GM18507 (cell line): ENCODE measurements around the gene PIK3CB.
A peak's percentile ranks its signal among the peaks of the same experiment; 100 is the strongest.
"Not testable (repeated sequence)": the region's sequence is repeated elsewhere in the genome, so short reads cannot be mapped to it uniquely, and the experiment has no call there.

ENCODE experiments used
- DNase-seq: peaks from one replicate; pipeline ENCODE4 v3.0.0; 2011; ENCODE audit warnings: low read depth; ENCODE audit not compliant: insufficient read length; ENCODE audit errors: extremely low spot score
- FAIRE-seq: peaks from 2 replicates; lab custom pipeline; 2011; peaks lifted over from hg19 to GRCh38; lab: Jason Lieb, UNC

Gene PIK3CB

DNA sequence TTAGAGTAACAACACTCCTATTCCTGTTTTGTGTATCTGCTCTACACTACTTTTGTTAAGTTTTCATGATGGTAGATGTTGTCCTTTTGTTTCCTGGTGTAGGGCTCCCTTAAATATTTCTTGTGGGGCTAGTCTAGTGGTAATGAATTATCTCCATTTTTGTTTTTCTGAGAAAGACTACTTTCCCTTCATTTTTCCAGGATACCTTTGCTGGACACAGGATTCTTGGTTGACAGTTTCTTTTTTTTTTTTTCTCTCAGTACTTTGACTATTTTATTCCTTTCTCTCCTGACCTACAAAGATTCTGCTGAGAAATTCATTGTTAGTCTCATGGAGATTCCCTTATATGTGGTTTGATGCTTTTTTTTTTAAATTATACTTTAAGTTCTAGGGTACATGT is 188.2 kb downstream of the PIK3CB start:
- DNase-seq (no peak), FAIRE-seq (no peak)

DNA sequence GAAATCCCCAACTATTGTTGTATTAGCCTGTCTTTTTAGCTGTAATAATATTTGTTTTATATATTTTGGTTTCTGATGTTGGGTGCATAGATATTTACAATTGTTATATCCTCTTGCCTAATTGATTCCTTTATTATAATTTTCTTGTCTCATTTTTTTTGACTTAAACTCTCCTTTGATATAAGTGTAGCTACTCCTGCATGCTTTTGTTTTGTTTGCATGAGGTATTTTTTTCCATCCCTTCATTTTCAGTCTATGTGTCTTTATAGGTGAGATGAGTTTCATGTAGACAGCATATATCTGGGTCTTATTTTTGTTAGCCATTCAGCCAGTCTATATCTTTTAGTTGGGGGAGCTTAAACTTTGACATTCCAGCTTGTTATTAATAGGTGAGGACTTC is 188.7 kb downstream of the PIK3CB start:
- FAIRE-seq (no peak), DNase-seq (no peak)

DNA sequence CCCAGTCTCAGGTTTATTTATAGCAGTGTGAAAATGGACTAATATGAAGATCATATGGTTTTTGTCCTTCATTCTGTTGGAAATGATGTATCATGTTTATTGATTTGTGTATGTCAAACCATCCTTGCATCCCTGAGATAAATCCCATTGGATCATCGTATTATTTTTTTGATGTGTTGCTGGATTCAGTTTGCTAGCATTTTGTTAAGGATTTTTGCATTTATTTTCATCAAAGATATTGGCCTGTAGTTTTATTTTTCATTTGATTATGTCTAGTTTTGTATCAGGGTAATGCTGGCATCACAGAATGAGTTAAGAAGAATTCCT is 191.8 kb downstream of the PIK3CB start:
- no peak for DNase-seq
- no peak for FAIRE-seq

DNA sequence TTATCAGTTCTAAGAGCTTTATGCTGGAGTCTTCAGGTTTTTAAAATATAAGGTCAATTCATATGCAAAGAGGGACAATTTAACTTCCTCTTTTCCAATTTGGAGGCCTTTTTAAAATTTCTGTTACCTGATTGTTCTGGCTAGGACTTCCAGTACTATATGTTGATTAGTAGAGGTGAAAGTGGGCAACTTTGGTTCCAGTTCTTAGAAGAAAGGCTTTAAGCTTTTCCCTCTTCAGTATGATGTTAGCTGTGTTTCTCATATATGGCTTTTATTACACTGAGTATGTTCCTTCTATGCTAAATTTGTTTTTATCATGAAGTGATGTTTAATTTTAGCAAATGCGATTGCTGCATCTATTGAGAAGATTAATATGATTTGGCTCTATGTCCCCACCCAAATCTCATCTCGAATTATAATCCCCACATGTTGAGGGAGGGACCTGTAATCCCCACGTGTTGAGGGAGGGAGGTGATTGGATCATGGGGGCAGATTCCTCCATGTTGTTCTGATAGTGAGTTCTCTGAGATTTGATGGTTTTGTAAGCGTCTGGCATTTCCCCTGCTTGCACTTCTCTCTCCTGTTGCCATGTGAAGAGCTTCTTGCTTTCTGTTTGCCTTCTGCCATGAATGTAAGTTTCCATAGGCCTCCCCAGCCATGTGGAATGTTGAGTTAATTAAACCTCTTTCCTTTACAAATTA is 192.4 kb downstream of the PIK3CB start:
- DNase-seq (no peak), FAIRE-seq (no peak)

DNA sequence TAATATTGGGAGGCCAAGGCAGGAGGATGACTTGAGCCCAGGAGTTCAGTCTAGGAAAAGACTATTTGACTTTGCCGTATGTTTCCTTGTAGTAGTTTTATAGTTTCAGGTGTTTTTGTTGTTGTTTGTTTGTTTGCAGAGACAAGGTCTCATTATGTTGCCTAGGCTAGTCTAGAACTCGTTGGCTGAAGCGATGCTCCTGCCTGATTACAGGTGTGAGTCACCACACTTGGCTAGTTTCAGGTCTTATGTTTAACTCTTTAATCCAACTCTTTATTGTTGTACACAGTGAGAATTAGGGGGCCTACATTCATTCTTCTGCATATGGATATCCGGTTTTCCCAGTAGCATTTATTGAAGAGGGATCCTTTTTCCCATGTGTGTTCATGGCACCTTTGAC is 194.2 kb downstream of the PIK3CB start:
- FAIRE-seq (no peak), DNase-seq (no peak)

DNA sequence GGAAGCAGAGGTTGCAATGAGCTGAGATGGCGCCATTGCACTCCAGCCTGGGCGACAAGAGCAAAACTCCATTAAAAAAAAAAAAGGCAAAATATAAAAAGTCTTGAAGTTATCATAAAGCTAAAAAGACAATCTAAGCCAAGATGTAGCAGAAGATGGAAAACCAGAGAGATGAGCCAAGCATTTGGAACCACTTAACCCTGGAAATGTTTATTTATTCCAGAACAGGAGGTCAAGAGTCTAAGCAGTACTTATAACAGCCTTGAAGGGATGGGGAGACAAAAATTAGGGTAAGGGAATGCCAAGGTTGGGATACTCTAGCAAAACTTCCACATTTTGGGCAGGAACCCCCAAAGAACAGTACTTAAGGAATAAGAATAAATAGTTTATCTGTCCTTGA is 196.1 kb downstream of the PIK3CB start:
- no peak for FAIRE-seq
- no peak for DNase-seq

DNA sequence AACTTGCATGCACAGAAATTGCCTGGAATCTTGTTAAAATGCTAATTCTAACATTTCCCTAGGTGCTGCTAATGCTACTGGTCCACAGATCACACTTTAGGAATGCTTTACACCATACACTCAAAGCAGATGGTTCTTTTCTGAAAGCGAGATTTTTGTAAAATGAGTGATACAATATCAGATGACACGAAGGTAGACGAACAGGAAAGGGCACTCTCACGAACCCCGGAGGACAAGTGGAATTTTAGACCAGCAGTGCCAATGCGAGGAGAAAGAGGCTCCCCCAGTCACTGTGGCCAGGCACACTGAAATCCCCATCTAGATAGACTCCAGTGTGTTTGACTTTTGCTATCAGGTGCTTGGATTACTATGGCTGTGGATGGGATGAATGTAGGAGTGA is 205.2 kb downstream of the PIK3CB start:
- DNase-seq (no peak), FAIRE-seq (no peak)

DNA sequence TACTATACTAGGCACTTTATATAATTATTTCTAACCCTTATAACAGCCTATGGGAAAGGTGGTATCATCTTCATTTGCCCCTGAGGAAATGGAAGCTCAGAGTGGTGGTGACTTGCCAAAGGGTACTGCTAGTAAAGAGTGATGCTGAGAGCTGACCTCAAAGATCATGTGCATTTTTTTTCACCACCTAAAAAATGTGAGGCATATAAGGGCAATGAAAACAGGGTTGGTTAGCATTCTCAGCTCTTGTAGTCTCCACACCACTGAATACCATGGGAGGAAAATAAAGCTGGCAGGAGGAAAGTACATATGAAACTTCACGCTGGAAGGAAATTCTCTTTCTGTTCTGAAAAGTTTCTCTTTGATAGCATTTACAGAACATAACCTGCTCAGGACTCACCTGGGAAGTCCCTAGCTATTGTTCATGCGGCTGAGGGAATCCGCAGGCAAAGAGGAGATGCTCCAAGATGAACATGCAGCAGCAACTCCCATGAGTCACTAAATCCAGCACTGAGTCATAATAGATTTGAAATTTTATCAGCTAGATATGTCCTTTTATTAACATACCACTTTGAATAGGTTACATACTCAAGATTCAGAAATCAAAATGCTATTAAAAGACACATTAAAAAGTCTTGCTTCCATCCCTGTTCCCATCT is 208.9 kb downstream of the PIK3CB start:
- no peak for FAIRE-seq
- DNase-seq = no peak

DNA sequence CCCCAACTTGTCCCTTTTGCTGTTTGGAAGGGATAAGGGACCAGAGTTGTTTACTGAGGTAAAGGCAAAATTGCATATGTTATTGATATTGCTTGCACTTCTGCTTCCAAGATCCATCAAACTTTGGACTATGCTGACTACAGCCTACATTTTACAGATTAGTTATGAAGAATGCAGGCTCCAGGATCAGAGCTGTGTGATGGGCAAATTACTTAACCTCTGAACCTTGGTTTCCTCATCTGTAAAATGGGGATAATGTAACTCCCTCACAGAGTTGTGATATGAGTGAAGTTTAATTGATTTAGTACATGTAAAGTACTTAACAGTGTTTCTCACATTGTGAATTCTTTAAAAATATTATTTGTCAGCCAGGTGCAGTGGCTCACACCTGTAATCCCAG is 210.2 kb downstream of the PIK3CB start:
- FAIRE-seq (no peak), DNase-seq (no peak)

DNA sequence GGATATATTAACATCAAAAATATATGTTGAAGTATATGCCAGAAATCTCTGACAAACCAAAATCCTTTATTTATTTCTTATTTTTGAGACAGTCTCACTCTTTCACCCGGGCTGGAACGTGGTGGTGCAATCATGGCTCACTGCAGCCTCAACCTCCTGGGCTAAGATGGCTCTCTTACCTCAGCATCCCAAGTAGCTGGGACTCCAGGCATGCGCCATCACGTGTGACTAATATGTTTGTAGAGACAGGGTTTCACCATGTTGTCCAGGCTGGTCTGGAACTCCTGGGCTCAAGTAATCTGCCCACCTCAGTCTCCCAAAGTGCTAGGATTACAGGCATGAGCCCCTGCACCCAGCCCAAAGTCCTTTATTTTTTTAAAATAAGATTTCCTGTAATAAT is 214.3 kb downstream of the PIK3CB start:
- FAIRE-seq (no peak), DNase-seq (no peak)

DNA sequence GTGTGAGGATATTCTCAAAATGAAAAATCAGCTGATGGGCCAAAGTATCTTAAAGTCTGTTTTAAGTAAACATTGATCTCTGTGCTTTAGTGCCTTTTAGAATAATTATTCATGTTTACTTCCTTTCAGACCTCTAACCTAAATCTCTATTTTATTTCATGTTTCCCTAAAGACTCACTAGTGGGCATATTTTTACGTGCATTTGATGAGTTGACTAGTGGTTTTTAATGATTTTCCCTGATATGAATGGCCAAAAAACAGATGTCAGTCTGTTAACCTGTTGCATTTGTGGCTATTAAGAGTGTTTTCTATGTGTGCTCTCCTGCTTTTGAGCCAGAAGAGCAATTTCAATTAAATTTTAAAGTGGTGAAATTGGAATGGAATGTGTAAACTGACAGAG is 219.3 kb downstream of the PIK3CB start:
- FAIRE-seq (no peak), DNase-seq (no peak)

DNA sequence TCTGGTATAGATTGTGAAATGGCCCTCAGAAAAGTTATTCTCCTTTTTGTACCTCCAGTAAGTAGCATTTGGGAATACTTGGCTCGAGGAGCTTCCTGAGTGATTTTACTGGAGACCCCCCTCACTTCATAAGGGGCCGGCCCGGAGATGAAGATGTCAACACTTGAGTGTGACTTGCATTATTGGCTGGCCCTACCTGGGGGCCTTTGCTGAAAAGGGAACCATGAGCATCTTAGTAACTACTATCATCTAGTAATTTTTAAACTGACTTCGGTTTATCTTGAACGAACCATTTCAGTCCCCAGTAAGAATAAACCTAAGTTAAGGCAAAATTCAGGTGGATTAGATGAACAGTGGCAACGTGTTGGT is 224.8 kb downstream of the PIK3CB start:
- DNase-seq (no peak), FAIRE-seq (no peak)

DNA sequence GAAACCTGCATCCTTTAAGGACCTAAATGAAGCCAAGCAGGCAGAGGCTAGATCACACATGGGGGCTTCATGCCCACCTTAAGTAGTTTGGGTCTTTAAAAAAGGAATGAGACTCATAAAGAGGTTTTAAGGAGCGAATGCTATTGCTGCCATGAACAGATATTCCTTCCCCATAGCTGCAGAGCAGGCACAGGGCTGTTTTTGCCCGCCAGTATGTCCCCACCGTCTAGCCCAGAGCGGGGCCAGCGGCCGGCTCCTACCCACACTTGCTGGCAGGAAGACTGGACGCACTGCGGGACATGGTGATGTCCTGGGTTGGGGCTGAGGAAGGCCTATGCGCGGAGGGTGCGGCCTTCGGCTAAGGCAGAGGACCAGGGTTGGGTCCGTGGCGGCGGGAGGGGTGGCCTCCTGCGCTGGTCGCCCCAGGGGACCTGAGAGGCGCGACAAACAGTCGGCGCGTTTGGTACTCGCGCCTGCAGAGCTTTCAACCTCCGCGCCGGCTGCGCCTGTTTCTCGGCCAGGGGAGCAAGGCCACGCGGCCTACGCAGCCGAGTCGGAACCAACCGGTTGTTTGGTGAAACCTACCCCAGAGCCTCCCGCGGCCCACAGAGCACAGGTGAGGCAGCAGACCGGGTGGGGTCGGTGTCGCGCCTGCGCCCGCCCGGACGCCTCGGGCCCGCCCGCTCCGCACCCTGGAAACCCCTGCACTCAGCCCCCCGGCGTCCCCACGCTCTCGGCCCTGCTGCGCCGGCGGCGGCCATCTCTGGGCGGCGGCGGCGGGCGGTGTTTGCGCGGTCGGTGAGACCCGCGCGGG is 226.2 kb downstream of the PIK3CB start, which contains the start of gene FAIM:
TSS of gene FAIM (plus strand) at position 450 of the 814 bp plus-strand sequence. CDS start 10,956 bp downstream, outside the sequence.
- FAIRE-seq (peak; percentile 60), DNase-seq (peak; percentile 53)

DNA sequence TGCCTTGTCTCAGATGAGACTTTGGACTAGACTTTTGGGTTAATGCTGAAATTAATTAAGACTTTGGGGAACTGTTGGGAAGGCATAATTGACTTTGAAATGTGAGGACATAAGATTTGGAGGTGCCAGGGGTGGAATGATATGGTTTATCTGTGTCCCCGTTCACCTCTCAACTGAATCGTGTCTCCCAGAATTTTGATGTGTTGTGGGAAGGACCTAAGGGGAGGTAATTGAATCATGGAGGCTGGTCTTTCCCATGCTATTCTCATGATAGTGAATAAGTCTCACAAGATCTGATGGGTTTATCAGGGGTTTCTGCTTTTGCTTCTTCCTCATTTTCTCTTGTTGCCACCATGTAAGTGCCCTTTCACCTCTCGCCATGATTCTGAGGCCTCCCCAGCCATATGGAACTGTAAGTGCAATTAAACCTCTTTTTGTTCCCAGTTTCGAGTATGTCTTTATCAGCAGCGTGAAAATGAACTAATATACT is 230.6 kb downstream of the PIK3CB start:
- not testable (repeated sequence) for DNase-seq, FAIRE-seq
